GM19239 (cell line): ENCODE results near the gene OGA.
"Not testable (repeated sequence)": the region's sequence is repeated elsewhere in the genome, so short reads cannot be mapped to it uniquely, and the experiment has no call there.

Experiments used
- DNase-seq: peaks from one replicate; pipeline ENCODE4 v3.0.0; 2011; ENCODE audit warnings: low spot score; ENCODE audit not compliant: insufficient read length
- FAIRE-seq: peaks from 2 replicates; lab custom pipeline; 2011; peaks lifted over from hg19 to GRCh38; lab: Jason Lieb, UNC

Gene OGA

DNA sequence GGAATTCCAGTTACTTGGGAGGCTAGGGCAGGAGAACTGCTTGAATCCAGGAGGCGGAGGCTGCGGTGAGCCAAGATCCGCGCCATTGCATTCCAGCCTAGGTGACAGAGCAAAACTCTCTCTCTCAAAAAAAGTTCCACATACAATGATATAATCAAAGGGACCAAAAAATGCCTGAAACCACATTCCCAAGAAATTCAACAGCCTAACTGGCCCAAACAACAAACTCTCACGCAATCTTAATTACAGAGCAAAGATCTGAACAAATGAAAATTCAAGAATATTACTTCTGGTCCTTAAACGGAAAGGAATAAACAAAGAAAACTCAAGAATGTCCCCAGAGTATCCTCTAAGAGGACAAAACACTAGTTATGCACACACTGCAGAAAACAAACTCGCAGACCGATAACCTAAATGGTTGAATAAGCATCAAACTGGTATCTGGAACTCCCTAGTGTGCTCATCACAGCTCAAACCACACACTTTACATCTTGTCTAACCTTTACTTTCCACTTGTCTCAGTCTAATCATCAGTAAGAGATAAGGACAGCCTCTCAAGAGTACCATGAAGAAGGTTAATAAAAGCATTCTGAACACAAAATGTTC is 3.7 kb downstream of the OGA start:
- peak; percentile 88 for FAIRE-seq

DNA sequence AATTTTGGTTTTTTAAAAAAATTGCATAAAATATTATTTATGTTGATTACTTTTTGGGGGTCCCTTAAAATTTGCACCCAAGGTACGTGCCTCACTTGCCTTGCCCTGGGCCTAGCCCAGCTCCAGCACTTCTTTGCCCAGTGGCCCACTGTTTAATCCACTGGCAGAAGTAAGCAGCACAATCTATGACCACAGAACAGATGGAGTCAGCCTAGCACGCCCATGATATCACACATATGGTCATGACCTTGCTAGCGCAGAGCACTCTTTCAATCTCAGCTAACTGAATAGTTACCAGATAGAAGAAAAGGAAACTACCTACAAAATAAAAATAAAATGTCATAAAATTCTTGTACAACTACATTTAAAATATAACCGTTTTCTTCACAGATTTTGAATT is 5.6 kb downstream of the OGA start:
- DNase-seq (no peak), FAIRE-seq (no peak)

More for the DNA sequence above, 3.7 kb downstream of the OGA start:
- no peak for DNase-seq

DNA sequence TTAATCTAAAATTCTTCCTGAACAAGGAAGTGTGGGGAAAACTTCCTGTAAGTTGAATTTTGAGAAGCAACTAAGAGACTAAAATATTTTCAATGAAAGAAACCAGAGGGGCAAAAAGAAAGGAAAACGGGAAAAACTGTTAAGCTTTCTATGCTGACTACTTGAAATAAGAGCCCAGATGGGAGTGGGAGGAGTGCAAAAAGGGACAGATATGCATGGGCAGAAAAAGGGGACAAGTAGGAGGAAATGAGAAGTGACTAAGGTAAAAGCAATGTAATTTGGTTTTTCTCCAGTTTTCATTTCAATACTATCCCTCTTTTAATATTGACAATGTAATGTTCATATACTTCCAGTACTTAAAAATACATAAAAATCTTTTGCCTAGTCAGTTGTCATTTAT is 11.1 kb downstream of the OGA start:
- DNase-seq, result no peak
- FAIRE-seq, result no peak

DNA sequence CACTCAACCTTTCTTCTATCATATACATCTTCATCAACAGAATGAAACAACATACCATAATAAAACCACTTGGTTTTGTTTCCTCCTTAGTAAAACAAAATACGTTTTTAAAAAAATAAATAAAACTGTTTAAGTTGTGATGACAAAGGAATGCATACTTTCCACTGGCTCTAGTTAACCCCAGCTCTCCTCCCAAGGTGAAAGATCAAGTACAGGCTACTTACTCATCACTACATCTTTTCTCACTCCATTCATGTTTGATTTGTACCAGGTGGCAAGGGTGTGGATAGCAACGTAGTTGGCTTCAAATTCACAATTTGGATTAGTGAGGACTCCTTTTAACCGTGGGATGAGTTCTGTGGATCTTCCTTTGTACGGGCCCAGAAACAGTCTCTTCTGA is 14.7 kb downstream of the OGA start:
- no peak for FAIRE-seq

DNA sequence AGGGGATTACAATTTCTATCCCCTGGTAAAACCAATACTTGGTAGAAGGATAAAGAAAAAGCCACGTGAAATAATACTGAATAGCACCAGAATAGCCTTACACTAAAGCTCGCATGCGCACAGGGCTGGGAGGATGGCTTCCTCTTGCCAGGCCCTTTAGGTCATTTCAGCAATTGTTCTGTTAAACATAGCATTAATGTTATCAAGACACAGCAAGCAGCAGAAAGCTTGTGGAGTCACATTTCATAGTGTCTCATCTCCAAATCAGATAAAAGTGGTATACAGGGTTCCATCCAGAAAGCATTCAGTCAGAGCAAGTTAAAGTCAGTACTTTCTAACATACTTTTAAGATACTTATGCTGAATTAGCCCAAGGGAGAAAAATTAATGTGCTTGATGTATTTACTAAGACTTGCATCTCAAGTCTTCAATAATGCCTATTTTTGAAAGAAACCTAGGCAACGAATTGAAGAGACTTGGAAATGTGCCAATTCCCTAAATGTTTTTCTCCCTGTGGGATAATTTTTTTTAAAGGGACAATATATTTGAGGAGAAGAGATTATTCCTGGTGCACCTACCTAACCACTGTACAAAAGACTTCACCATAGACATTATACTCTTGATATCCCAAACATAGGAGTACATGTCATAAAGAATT is 20.7 kb downstream of the OGA start:
- FAIRE-seq (no peak), DNase-seq (no peak)

More for the DNA sequence above, 14.7 kb downstream of the OGA start:
- no peak for DNase-seq

DNA sequence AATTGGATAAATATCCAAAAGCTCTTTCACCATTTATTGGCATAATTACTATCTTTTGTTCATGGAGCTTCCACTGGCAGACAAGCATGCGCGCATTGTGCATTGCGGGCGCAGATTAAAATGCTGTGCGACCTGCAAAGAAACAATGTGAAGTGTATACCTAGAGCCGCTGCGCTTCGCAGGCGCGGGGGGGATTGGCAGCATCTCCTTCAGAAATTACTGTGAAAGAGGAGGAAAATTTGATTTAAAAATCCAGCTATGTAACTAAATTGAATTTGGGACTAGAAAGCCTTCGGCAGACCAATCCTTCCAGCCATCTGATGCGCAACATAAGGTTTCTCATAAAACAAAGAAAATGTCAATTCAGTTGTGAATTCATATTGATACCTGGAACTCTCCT is 24.7 kb downstream of the OGA start:
- no peak for DNase-seq
- no peak for FAIRE-seq

DNA sequence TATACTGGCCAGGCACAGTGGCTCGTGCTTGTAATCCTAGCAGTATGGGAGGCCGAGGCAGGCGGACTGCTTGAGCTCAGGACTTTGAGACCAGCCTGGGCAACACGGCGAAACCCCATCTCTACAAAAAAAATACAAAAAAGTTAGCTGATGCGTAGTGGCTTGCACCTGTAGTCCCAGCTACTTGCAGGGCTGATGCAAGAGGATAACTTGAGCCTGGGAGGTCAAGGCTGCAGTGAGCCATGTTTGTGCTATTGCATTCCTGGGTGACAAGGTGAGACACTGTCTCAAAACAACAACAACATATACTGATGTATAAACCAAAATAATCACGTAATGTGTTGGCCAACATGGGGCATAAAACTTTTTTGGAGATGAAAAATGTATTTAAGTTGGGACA is 28.6 kb downstream of the OGA start:
- peak; percentile 44 for FAIRE-seq
- no peak for DNase-seq

DNA sequence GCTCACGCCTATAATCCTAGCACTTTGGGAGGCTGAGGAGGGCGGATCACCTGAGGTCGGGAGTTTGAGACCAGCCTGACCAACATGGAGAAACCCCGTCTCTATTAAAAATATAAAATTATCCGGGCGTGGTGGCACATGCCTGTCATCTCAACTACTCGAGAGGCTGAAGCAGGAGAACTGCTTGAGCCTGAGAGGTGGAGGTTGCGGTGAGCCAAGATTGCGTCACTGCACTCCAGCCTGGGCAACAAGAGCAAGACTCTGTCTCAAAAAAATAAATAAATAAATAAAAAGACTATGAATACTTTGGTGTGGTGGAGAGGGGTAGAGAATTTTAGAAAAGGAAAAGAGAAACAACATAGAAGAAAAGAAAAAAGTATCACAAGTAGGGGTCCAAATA is 29.0 kb downstream of the OGA start:
- not testable (repeated sequence) for FAIRE-seq, DNase-seq

DNA sequence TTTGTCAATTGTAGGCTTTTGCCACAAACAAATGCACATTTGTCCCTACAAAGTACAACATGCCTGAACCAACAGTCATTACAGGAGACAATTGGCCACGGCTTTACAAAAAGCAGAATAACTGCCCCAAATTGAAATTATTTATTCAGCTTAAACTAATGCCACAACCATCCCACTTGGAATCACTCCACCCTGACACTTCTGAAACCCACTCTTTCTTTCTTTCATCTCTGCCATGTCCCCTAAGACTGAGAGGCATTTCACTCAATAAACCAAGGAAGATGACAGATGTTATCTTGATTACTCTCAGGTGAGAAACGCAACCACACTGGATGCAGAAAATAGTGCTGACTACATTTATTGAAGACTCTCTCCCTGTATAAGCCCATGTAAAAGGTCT is 32.4 kb downstream of the OGA start:
- DNase-seq (no peak), FAIRE-seq (no peak)

DNA sequence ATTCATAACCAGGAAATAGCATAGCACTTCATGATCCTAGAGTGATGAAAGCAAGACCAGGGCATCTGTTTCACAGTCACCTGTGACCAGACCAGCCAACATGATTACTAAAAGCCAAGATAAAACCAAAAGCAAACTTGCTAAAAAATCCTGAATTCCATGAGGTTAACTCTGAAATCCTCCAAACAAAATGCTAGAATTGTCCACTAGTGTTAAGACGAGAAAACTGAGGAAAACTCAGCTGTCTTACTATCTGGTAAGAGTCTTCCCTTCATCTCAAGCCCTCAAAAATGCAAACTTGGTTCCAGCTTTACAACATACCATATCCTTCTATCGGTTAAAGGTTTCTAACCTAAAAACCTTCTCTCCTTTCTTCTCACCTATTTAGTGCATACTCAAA is 33.7 kb downstream of the OGA start:
- FAIRE-seq, result no peak

DNA sequence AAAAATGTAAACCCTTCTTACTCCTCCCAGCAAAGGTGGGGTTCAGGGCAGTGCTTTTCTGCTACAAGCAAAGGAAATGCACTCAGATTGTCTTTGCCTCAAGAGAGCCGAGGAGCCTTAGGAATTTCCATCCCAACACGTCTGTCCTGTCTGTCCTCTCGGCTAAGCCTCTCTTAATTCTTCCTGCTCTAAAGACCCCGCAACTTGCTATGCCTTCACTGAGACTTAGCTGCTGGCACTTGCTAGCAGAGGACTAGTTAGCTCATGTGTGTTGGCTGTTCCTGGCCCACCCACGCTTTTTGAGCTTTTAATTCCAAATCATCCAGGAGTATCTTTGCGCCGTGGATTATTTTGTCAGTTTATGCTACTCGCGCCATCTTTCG is 34.5 kb downstream of the OGA start:
- FAIRE-seq (no peak), DNase-seq (no peak)

More for the DNA sequence above, 33.7 kb downstream of the OGA start:
- DNase-seq, result no peak

DNA sequence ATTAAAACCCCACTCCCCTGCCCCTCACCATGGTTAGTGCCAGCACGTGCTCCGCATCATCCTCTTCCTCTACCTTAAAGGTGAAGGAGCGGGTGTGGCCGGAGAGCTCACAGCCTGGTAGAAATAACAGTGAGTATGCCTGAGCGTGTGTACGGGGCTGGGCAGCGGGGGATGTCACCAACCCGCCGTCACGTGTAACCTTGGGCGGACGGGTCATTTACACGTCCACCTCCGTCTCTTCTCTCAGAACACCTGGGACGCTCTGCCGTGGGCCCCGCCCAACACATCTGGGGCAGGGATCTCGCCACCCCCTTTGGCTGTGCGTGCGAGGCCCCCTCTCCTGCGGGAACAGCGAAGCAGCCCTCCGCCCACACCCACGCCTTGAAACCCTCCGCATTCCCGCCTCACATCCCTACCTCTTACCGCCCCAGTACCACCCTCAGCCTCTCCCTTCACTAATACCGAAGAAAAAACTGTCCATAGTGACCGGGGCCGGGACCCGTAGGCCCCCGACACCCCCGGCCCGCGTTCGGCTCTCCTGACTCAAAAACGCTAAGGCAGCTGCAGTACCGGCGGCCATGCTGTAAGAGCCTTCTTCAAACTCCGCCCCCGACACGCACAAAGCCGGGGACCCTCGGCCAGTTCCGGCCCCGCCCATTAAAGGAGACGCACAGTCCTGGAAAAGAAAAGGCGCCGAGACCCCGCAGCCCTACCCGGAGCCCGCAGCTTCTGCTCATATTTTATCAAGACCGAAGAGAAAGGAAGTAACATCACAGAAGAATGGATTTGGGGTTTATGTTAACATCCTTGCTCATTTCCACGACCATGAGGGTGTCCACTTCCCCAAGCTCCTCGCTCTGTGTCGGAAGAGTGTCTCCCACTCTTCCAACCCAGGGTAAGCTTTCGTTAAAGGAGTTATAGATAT is 35.2 kb downstream of the OGA start, which contains the start of gene NPM3:
Gene NPM3, minus strand, starts transcription at position 636 of the 925 bp plus-strand sequence. Its CDS starts 56 bp downstream, at position 580.
- DNase-seq (peak; percentile 84), FAIRE-seq (peak; percentile 91)

DNA sequence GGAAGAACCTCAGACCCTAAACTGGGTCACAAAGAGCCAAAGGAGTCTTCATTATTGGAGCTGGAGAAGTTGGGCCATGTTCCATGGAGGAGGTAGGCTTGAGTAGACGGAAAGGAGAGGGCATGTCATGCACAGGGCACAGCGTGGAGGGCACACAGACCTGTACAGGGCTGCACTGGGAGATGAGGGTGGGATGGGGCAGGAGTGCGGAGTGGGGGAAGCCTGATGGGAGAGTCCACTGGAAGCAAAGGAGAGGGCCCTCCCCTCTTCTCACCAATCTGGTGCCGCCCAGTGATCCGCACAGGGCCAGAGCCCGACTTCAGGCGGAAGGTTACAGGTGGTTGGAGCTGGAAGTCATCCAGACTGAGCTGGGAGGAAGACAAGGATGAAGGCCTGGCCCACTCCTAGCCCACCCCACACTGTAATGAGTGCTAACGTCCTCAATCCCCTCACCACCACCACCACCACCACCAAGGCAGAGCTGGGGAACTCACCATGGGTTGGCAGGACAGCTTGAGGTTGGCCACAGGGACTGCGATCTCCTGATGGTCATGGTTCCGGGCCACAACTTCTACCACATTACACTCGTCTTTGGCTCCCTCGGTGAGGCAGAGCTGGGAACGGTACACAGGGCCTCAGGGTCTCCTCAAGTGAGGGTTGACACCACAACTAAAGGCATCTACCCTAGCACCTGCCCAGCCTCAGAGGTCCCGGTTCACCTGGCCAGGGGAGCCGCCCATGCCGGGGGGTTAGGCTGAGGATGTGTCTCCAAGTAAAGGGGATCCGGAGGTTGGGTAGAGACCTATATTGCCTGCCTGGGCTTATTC is 36.0 kb downstream of the OGA start:
- DNase-seq (no peak), FAIRE-seq (no peak)

DNA sequence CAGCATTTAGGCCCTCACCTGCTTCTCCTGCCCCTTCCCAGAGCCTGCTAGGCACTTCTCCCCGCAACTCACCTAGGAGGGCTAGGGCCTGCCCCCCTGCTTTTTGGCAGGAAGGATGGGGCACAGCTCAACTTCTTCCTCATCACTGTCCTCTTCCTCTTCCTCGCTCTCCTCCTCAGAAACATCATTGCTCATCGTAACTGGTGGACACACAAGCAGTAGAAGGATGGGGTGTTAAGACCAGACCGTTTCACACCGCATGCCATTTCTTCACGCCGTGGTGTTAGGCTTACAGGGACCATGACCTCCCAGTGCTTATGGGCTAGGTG is 36.6 kb downstream of the OGA start:
- FAIRE-seq, result no peak
- no peak for DNase-seq

DNA sequence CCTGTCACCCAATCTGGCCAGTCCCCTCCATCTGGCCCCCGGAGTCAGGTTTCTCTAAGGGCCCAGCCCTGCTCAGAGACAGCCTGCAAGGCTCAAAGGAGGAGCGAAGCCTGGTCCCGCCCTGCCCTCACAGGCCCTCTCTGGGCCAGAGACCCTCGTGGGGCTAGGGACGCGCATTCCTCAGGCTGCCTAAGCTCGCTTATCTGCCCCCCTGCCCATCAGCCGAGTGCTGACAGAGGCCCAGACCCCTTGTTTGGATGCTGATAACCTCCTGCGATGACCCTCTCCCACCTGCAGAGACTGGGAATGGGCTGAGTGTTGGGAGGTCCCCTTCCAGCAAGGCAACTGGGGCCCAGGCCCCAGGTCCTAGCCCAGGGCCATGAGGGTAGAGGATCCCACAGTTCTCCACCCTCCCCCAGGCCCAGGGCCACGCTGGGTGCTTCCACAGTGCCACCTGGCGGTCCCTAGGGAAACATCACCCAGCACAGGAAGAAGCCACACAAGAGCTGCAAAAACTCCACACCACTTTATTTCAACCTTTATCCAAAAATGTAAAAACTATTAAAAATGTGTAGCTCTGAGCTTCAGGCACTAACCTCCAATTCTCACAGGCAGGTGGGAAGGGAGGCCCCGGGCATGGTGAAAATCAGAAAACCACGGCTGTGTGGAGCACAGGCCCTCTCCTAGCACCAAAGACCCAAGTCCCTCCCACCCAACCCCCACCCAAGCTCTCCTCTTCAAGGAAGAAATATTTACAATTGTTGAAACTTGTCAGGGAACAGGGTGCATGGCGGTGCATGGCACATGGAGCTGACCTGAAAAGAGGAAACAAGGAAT is 37.2 kb downstream of the OGA start:
- FAIRE-seq (peak; percentile 89), DNase-seq (peak; percentile 82)

DNA sequence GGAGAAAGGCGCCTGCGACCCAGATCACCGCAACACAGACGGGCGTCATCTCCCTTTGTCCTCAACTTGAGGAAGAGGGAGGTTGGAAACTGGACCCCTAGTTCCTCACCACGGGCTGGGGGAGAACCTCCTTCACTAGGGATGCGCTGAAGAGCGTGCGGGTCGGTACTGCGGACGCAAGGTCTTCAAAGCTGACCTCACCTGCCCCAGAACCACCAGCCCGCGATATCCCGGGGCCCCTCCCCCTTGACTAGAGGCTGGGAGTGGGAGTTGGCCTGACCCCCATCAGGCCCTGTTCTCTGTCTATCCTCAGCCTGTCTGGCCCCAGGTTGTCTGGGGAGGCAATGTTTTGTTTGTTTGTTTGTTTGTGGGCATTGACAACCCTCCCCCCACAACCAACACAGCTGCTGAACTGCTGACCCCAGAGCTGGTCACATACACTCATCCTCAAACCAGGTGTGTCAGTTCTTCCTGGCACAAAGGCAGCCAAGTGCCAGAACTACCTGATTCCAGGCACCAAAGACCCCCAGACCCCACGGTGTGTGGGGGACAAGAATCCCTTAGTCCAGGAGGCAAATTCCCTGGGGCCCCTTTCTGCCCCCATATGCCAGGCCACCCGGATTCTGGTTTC is 37.9 kb downstream of the OGA start:
- FAIRE-seq, result no peak

DNA sequence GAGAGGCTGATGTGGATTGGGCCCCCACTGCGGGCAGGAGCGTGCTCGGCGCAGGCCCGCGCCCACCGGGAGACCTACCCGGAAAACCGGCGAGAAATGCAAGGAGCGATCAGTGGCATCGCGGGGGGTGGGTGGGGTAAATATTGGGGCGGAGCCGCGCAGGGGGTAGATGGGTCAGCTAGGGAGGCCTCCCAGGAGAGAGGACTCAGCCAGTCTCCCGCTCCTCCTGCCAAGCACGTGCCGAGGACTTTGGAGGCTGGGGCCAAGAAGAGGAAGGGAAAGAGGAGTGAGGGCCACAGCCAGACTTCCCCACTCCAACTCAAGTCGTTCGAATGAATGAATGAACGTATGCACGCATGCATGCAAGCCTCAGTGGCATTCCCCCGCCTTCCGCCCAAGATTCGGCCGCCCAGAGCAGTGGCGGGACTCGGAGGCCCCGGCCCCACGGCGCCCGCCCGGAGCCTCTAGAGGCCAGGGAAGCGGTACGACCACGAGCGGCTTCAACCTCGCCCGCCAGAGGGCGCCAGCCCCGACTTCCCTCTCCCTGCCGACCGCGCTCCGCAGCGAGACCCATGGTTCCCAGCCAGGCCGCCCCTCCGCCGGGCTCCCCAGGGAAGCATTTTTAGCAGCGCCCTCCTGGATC is 38.6 kb downstream of the OGA start:
- DNase-seq (peak; percentile 89), FAIRE-seq (peak; percentile 78)

More for the DNA sequence above, 37.9 kb downstream of the OGA start:
- DNase-seq, result no peak

DNA sequence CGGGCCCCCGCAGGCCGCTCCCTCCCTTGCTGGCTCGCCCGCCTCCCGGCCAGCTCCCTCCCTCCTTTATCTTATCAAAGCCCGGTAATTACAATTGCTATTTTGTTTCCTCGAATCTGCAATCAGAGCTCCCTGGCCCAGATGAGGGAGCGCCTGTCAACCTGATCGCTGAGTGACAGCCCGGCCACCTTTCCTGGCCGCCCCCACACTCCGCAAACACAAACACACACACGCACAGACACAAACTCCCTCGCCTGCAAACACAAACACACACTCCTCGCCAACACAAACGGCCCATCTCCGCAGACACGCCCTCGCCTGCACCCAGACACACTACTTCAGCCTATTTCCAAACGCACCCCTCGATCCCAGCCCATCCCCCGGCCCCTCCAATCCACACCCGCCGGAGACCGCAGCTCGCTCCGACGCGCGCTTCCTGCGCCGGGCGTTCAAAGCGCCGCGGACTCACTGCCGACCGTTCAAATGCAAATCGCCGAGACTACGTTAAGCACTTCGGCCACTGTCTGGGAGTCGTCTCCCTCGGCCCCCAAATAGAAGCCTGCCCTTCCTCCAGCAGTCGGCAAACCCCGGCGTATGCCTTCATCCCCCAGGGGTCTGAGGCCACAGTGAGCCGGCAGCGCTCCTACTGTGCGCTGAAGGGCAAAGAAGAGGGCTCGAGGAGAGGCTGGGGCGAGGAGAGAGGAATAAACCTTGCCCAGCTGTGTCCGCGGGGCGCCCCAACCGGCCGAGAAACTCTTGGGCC is 39.3 kb downstream of the OGA start:
- no peak for DNase-seq
- peak; percentile 89 for FAIRE-seq
